Measurements from ENCODE around the gene PRKAG2. TPM values are rescaled to one million over a fixed set of nuclear protein-coding genes. Genes with fewer than 3 reads are reported as not detected.

The PRKAG2 gene
- total and polyA plus RNA-seq, 8 donors = 7.4 to 16.7 (median 9.2) TPM

DNA sequence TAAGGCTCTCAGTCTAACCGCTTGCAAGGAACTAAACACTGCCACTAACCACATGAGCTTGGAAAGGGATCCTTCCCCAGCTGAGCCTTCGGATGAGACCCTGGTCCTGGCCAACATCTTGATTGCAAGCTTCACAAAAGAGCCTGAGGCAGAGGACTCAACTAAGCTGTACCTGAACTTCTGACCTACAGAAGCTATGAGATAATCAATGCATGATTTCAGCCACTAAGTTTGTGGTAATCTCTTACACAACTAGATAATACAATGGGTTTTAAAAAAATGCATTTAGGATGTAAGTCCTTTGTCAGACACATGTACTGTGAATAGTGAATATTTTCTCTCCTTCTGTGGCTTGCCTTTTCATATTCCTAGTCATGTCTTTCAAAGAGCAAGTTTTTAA is 231.6 kb downstream of the PRKAG2 start:
- Histone ChIP-seq H3K9me3 (no peaks in the 10 kb centered on the region), H3K27ac (no peak overlapping the region), H3K4me3 (no peak overlapping the region), H3K4me1 (no peaks in the 10 kb centered on the region), H3K27me3 (no peaks in the 10 kb centered on the region), H3K36me3 (no peaks in the 10 kb centered on the region)
- DNase-seq (no peak), ATAC-seq (no peak), FAIRE-seq (no peak)
- 96 to 99% methylated on average over 2 of the region's 2 CpGs for WGBS, 2 donors
- TF ChIP-seq, protein P1, sequence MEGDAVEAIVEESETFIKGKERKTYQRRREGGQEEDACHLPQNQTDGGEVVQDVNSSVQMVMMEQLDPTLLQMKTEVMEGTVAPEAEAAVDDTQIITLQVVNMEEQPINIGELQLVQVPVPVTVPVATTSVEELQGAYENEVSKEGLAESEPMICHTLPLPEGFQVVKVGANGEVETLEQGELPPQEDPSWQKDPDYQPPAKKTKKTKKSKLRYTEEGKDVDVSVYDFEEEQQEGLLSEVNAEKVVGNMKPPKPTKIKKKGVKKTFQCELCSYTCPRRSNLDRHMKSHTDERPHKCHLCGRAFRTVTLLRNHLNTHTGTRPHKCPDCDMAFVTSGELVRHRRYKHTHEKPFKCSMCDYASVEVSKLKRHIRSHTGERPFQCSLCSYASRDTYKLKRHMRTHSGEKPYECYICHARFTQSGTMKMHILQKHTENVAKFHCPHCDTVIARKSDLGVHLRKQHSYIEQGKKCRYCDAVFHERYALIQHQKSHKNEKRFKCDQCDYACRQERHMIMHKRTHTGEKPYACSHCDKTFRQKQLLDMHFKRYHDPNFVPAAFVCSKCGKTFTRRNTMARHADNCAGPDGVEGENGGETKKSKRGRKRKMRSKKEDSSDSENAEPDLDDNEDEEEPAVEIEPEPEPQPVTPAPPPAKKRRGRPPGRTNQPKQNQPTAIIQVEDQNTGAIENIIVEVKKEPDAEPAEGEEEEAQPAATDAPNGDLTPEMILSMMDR (IDR thresholded peaks at IDR 0.05) = no peak
- intact Hi-C loops (cut with DNase I) = no loop called here

- Histone ChIP-seq H3K36me3 (no peaks in the 10 kb centered on the region), H3K9me3 (no peaks in the 10 kb centered on the region), H3K4me1 (no peaks in the 10 kb centered on the region), H3K27me3 (no peaks in the 10 kb centered on the region), H3K4me3 (no peak overlapping the region), H3K27ac (no peak overlapping the region)
- TF ChIP-seq, protein P1 (IDR thresholded peaks at IDR 0.05) = no peak
- intact Hi-C loops (cut with DNase I) = no loop called here
- FAIRE-seq (no peak), DNase-seq (no peak), ATAC-seq (no peak)
Measured at GRCh38 chr7:151644554-151644953, 232.4 kb downstream of the PRKAG2 start.

DNA sequence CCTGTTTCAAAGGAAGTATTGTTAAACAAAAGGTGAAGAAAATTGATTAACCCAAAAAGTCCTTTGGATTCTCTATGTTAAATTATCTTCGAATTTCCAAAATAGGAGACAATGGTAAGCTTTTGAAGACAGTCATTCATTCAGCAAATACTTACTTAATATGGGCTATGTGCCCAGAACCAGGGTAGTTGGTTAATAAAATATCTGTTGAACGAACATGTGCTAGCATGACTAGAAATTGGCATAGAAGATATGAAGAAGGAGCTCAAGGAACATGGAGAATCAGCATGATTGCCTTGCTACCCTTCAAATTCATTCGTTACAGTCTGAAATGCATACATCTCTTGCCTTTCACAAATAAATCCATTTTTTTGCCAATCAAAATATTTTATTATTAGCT is 234.2 kb downstream of the PRKAG2 start:
- intact Hi-C loops (cut with DNase I) = no loop called here
- Histone ChIP-seq H3K27ac (no peak overlapping the region), H3K4me3 (no peak overlapping the region), H3K4me1 (no peaks in the 10 kb centered on the region), H3K27me3 (no peaks in the 10 kb centered on the region), H3K9me3 (no peaks in the 10 kb centered on the region), H3K36me3 (no peaks in the 10 kb centered on the region)
- 58 to 63% methylated on average over 3 of the region's 3 CpGs for WGBS, 2 donors
- FAIRE-seq = no peak
- TF ChIP-seq, protein P1 (IDR thresholded peaks at IDR 0.05) = no peak
- DNase-seq = no peak
- ATAC-seq = no peak

DNA sequence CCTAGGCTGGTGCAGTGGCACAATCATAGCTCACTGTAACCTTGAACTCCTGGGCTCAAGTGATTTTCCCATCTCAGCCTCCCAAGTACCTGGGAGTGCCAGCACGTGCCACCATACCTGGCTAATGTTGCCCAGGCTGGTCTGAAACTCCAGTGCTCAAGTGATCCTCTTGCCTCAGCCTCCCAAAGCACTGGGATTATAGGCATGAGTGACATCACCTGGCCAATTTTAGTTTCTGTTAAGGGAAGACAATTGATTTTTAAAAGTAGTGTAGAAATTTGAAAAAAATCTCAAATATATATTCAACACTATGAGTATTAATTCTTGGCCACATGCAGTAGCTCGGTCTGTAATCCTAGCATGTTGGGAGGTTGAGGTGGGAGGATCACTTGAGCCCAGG is 235.3 kb downstream of the PRKAG2 start:
- H3K9me3 ChIP-seq = no peaks in the 10 kb centered on the region
- TF ChIP-seq, protein P1 (IDR thresholded peaks at IDR 0.05) = no peak
- H3K27me3 ChIP-seq = no peaks in the 10 kb centered on the region
- no peak overlapping the region for H3K4me3 ChIP-seq
- H3K4me1 ChIP-seq = no peaks in the 10 kb centered on the region
- DNase-seq (no peak), FAIRE-seq (no peak), ATAC-seq (no peak)
- no peaks in the 10 kb centered on the region for H3K36me3 ChIP-seq
- no peak overlapping the region for H3K27ac ChIP-seq
- 98% methylated on average over 2 of the region's 2 CpGs for WGBS, 2 donors
- intact Hi-C loops (cut with DNase I) = no loop called here

- DNase-seq = no peak
- no peaks in the 10 kb centered on the region for H3K4me1 ChIP-seq
- TF ChIP-seq, protein P1 (IDR thresholded peaks at IDR 0.05) = no peak
- WGBS, 2 donors = 76 to 83% methylated on average over 9 of the region's 9 CpGs
- H3K9me3 ChIP-seq = no peaks in the 10 kb centered on the region
- H3K36me3 ChIP-seq = no peaks in the 10 kb centered on the region
- intact Hi-C loops (cut with DNase I) = no loop called here
- no peak for ATAC-seq
- no peak for FAIRE-seq
- H3K4me3 ChIP-seq = no peak overlapping the region
- H3K27me3 ChIP-seq = no peaks in the 10 kb centered on the region
- H3K27ac ChIP-seq = no peak overlapping the region
Measured at GRCh38 chr7:151637781-151638261, 239.1 kb downstream of the PRKAG2 start.
